ENCODE results near the gene VPS36.

The VPS36 gene

GRCh38 chr13:52405767-52406494, 44.5 kb downstream of the VPS36 start, which contains the start of gene THSD1:
Gene THSD1, minus strand, starts transcription at chr13:52406172. Its CDS starts 3,572 bp downstream, at chr13:52402600.
- WGBS, result 2% methylated on average over 68 of the region's 68 CpGs
- Histone ChIP-seq H3K27me3 (ENCODE audit: insufficient read depth, low read length) (peaks cover 32% of the 10 kb centered on the region), H3K4me3 (ENCODE audit: low read length) (peak within 1 kb of the TSS; percentile 58), H3K9ac (ENCODE audit: low read depth, low read length) (peak within 1 kb of the TSS; percentile 25; the same call in 1 of the 2 replicates), H3K4me1 (ENCODE audit: insufficient read depth, low read length) (peaks cover 4% of the 10 kb centered on the region; the same call in 1 of the 2 replicates), H3K9me3 (ENCODE audit: insufficient read depth, low read depth, low read length) (no peaks in the 10 kb centered on the region), H3K27ac (ENCODE audit: low read depth, low read length) (no peak within 1 kb of the TSS), H3K36me3 (ENCODE audit: insufficient read depth, low read length) (0 out of 2 replicates have a peak, but pooled peaks cover 4% of the 10 kb centered on the region)

GRCh38 chr13:52405369-52405766, 45.1 kb downstream of the VPS36 start:
- H3K36me3 ChIP-seq (ENCODE audit: insufficient read depth, low read length), result no peaks in the 10 kb centered on the region
- no peaks in the 10 kb centered on the region for H3K9me3 ChIP-seq (ENCODE audit: insufficient read depth, low read depth, low read length)
- 28% methylated on average over 11 of the region's 14 CpGs for WGBS
- peaks cover 4% of the 10 kb centered on the region; the same call in 1 of the 2 replicates for H3K4me1 ChIP-seq (ENCODE audit: insufficient read depth, low read length)
- H3K27me3 ChIP-seq (ENCODE audit: insufficient read depth, low read length), result peaks cover 32% of the 10 kb centered on the region
- H3K9ac ChIP-seq (ENCODE audit: low read depth, low read length), result 0 out of 2 replicates have a peak overlapping the region, but pooled peaks have one; percentile 25
- peak overlapping the region; percentile 58 for H3K4me3 ChIP-seq (ENCODE audit: low read length)
- no peak overlapping the region for H3K27ac ChIP-seq (ENCODE audit: low read depth, low read length)

- no peaks in the 10 kb centered on the region for H3K36me3 ChIP-seq (ENCODE audit: insufficient read depth, low read length)
- no peak overlapping the region for H3K27ac ChIP-seq (ENCODE audit: low read depth, low read length)
- WGBS, result 80% methylated on average over 1 of the region's 1 CpG
Measured at GRCh38 chr13:52399708-52400107, 50.7 kb downstream of the VPS36 start.

GRCh38 chr13:52399046-52399445, 51.4 kb downstream of the VPS36 start:
- no peaks in the 10 kb centered on the region for H3K4me1 ChIP-seq (ENCODE audit: insufficient read depth, low read length)
- no peak overlapping the region for H3K9ac ChIP-seq (ENCODE audit: low read depth, low read length)
- H3K36me3 ChIP-seq (ENCODE audit: insufficient read depth, low read length), result no peaks in the 10 kb centered on the region
- WGBS, result 94% methylated on average over 1 of the region's 2 CpGs
- no peak overlapping the region for H3K27ac ChIP-seq (ENCODE audit: low read depth, low read length)
- H3K9me3 ChIP-seq (ENCODE audit: insufficient read depth, low read depth, low read length), result no peaks in the 10 kb centered on the region
- no peak overlapping the region for H3K4me3 ChIP-seq (ENCODE audit: low read length)
- peaks cover 3% of the 10 kb centered on the region; the same call in 1 of the 2 replicates for H3K27me3 ChIP-seq (ENCODE audit: insufficient read depth, low read length)

More at GRCh38 chr13:52399708-52400107, 50.7 kb downstream of the VPS36 start:
- no peak overlapping the region for H3K4me3 ChIP-seq (ENCODE audit: low read length)
- H3K9ac ChIP-seq (ENCODE audit: low read depth, low read length), result no peak overlapping the region
- peaks cover 9% of the 10 kb centered on the region for H3K27me3 ChIP-seq (ENCODE audit: insufficient read depth, low read length)
- H3K4me1 ChIP-seq (ENCODE audit: insufficient read depth, low read length), result no peaks in the 10 kb centered on the region
- no peaks in the 10 kb centered on the region for H3K9me3 ChIP-seq (ENCODE audit: insufficient read depth, low read depth, low read length)

GRCh38 chr13:52395704-52396103, 54.7 kb downstream of the VPS36 start:
- Histone ChIP-seq H3K9ac (ENCODE audit: low read depth, low read length) (no peak overlapping the region), H3K36me3 (ENCODE audit: insufficient read depth, low read length) (no peaks in the 10 kb centered on the region), H3K4me1 (ENCODE audit: insufficient read depth, low read length) (no peaks in the 10 kb centered on the region), H3K27me3 (ENCODE audit: insufficient read depth, low read length) (no peaks in the 10 kb centered on the region), H3K9me3 (ENCODE audit: insufficient read depth, low read depth, low read length) (no peaks in the 10 kb centered on the region), H3K27ac (ENCODE audit: low read depth, low read length) (no peak overlapping the region), H3K4me3 (ENCODE audit: low read length) (no peak overlapping the region)
- 93% methylated on average over 4 of the region's 4 CpGs for WGBS

GRCh38 chr13:52394586-52394985, 55.8 kb downstream of the VPS36 start:
- Histone ChIP-seq H3K9me3 (ENCODE audit: insufficient read depth, low read depth, low read length) (no peaks in the 10 kb centered on the region), H3K4me1 (ENCODE audit: insufficient read depth, low read length) (no peaks in the 10 kb centered on the region), H3K9ac (ENCODE audit: low read depth, low read length) (no peak overlapping the region), H3K27ac (ENCODE audit: low read depth, low read length) (no peak overlapping the region), H3K36me3 (ENCODE audit: insufficient read depth, low read length) (no peaks in the 10 kb centered on the region), H3K27me3 (ENCODE audit: insufficient read depth, low read length) (no peaks in the 10 kb centered on the region), H3K4me3 (ENCODE audit: low read length) (no peak overlapping the region)
- 95% methylated on average over 2 of the region's 2 CpGs for WGBS

GRCh38 chr13:52393572-52394357, 56.7 kb downstream of the VPS36 start:
- Histone ChIP-seq H3K4me1 (ENCODE audit: insufficient read depth, low read length) (no peaks in the 10 kb centered on the region), H3K27me3 (ENCODE audit: insufficient read depth, low read length) (no peaks in the 10 kb centered on the region), H3K36me3 (ENCODE audit: insufficient read depth, low read length) (no peaks in the 10 kb centered on the region), H3K9me3 (ENCODE audit: insufficient read depth, low read depth, low read length) (no peaks in the 10 kb centered on the region), H3K27ac (ENCODE audit: low read depth, low read length) (no peak overlapping the region), H3K9ac (ENCODE audit: low read depth, low read length) (no peak overlapping the region), H3K4me3 (ENCODE audit: low read length) (no peak overlapping the region)
- 82% methylated on average over 6 of the region's 8 CpGs for WGBS

- Histone ChIP-seq H3K4me3 (ENCODE audit: low read length) (no peak overlapping the region), H3K9ac (ENCODE audit: low read depth, low read length) (no peak overlapping the region), H3K9me3 (ENCODE audit: insufficient read depth, low read depth, low read length) (no peaks in the 10 kb centered on the region), H3K36me3 (ENCODE audit: insufficient read depth, low read length) (no peaks in the 10 kb centered on the region), H3K27me3 (ENCODE audit: insufficient read depth, low read length) (no peaks in the 10 kb centered on the region), H3K27ac (ENCODE audit: low read depth, low read length) (no peak overlapping the region), H3K4me1 (ENCODE audit: insufficient read depth, low read length) (no peaks in the 10 kb centered on the region)
Measured at GRCh38 chr13:52387721-52388120, 62.7 kb downstream of the VPS36 start.

GRCh38 chr13:52385870-52386269, 64.6 kb downstream of the VPS36 start:
- no peak overlapping the region for H3K4me3 ChIP-seq (ENCODE audit: low read length)
- H3K4me1 ChIP-seq (ENCODE audit: insufficient read depth, low read length), result no peaks in the 10 kb centered on the region
- no peak overlapping the region for H3K9ac ChIP-seq (ENCODE audit: low read depth, low read length)
- no peak overlapping the region for H3K27ac ChIP-seq (ENCODE audit: low read depth, low read length)
- H3K36me3 ChIP-seq (ENCODE audit: insufficient read depth, low read length), result no peaks in the 10 kb centered on the region
- no peaks in the 10 kb centered on the region for H3K27me3 ChIP-seq (ENCODE audit: insufficient read depth, low read length)
- WGBS, result 90% methylated on average over 3 of the region's 4 CpGs
- no peaks in the 10 kb centered on the region for H3K9me3 ChIP-seq (ENCODE audit: insufficient read depth, low read depth, low read length)

- H3K4me3 ChIP-seq (ENCODE audit: low read length), result no peak overlapping the region
- WGBS, result 100% methylated on average over 1 of the region's 1 CpG
- H3K9ac ChIP-seq (ENCODE audit: low read depth, low read length), result no peak overlapping the region
- no peaks in the 10 kb centered on the region for H3K9me3 ChIP-seq (ENCODE audit: insufficient read depth, low read depth, low read length)
- H3K36me3 ChIP-seq (ENCODE audit: insufficient read depth, low read length), result no peaks in the 10 kb centered on the region
- H3K27ac ChIP-seq (ENCODE audit: low read depth, low read length), result no peak overlapping the region
- no peaks in the 10 kb centered on the region for H3K4me1 ChIP-seq (ENCODE audit: insufficient read depth, low read length)
- no peaks in the 10 kb centered on the region for H3K27me3 ChIP-seq (ENCODE audit: insufficient read depth, low read length)
Measured at GRCh38 chr13:52383366-52383765, 67.1 kb downstream of the VPS36 start.

GRCh38 chr13:52378312-52378711, 72.1 kb downstream of the VPS36 start:
- Histone ChIP-seq H3K27ac (ENCODE audit: low read depth, low read length) (no peak overlapping the region), H3K9me3 (ENCODE audit: insufficient read depth, low read depth, low read length) (no peaks in the 10 kb centered on the region), H3K4me1 (ENCODE audit: insufficient read depth, low read length) (no peaks in the 10 kb centered on the region), H3K4me3 (ENCODE audit: low read length) (no peak overlapping the region), H3K9ac (ENCODE audit: low read depth, low read length) (no peak overlapping the region), H3K36me3 (ENCODE audit: insufficient read depth, low read length) (no peaks in the 10 kb centered on the region), H3K27me3 (ENCODE audit: insufficient read depth, low read length) (no peaks in the 10 kb centered on the region)
- WGBS, result 96% methylated on average over 22 of the region's 22 CpGs

Measured in HUES64 (cell line).